Cerebellar nuclear complex (tissue), 1 donor: ENCODE data around the gene TRPV3.
A peak's percentile ranks its signal among the peaks of the same experiment; 100 is the strongest.

Source experiments
- DNase-seq, 2 experiments: peaks; one replicate each; lab custom pipeline; 2025; lab: John Stamatoyannopoulos, UW

Gene TRPV3

GRCh38 chr17:3546521-3546920 lies 11.1 kb downstream of the TRPV3 start:
- no peak for DNase-seq

- no peak for DNase-seq
Observed at GRCh38 chr17:3545151-3545550, 12.5 kb downstream of the TRPV3 start.

GRCh38 chr17:3544365-3544764 lies 13.2 kb downstream of the TRPV3 start:
- DNase-seq, result no peak

GRCh38 chr17:3543453-3543852 lies 14.2 kb downstream of the TRPV3 start:
- no peak for DNase-seq

- DNase-seq, result no peak
Observed at GRCh38 chr17:3542410-3543088, 15.1 kb downstream of the TRPV3 start.

GRCh38 chr17:3539881-3540540 lies 17.6 kb downstream of the TRPV3 start:
- no peak for DNase-seq

- no peak for DNase-seq
Observed at GRCh38 chr17:3536716-3537115, 20.9 kb downstream of the TRPV3 start.

GRCh38 chr17:3535253-3535995 lies 22.2 kb downstream of the TRPV3 start:
- peak; percentile 18 to 65 for DNase-seq

- DNase-seq, result peak in 1 of 2 experiments; percentile 37
Observed at GRCh38 chr17:3534881-3535252, 22.7 kb downstream of the TRPV3 start.

GRCh38 chr17:3533752-3534151 lies 23.9 kb downstream of the TRPV3 start:
- DNase-seq, result no peak

GRCh38 chr17:3532859-3533142 lies 24.8 kb downstream of the TRPV3 start:
- no peak for DNase-seq

GRCh38 chr17:3532106-3532858 lies 25.3 kb downstream of the TRPV3 start:
- DNase-seq, result no peak

GRCh38 chr17:3531266-3532101 lies 26.1 kb downstream of the TRPV3 start:
- DNase-seq, result no peak

GRCh38 chr17:3529817-3530741 lies 27.5 kb downstream of the TRPV3 start:
- no peak for DNase-seq

GRCh38 chr17:3528880-3529511 lies 28.6 kb downstream of the TRPV3 start:
- no peak for DNase-seq

GRCh38 chr17:3528403-3528851 lies 29.2 kb downstream of the TRPV3 start:
- no peak for DNase-seq

GRCh38 chr17:3527896-3528295 lies 29.7 kb downstream of the TRPV3 start:
- DNase-seq, result no peak

- DNase-seq, result no peak
Observed at GRCh38 chr17:3527468-3527867, 30.1 kb downstream of the TRPV3 start.

GRCh38 chr17:3526971-3527370 lies 30.6 kb downstream of the TRPV3 start:
- no peak for DNase-seq

GRCh38 chr17:3526491-3526890 lies 31.1 kb downstream of the TRPV3 start:
- DNase-seq, result no peak
